Transverse colon (tissue), 4 donors: Measurements from ENCODE around the gene ITGB7. TPM values are rescaled to one million over a fixed set of nuclear protein-coding genes. Genes with fewer than 3 reads are reported as not detected.

Experiments used
- DNase-seq: peaks from one replicate; pipeline ENCODE4 v3.0.0-alpha.2; 2019
- H3K27ac ChIP-seq, 4 donors: fragments of 200-600 bp; sonication (generic); 2 replicates each; pipeline ENCODE4 v1.5.1; 2016 to 2018; ENCODE audit warnings: inconsistent platforms in 4 of 4
- H3K27me3 ChIP-seq: fragments of 200-600 bp; sonication (generic); 2 replicates; pipeline ENCODE4 v1.5.1; 2017; ENCODE audit warnings: inconsistent platforms
- H3K36me3 ChIP-seq, 4 donors: fragments of 200-600 bp; sonication (generic); 2 replicates each; pipeline ENCODE4 v1.5.1; 2017 to 2019; ENCODE audit warnings: inconsistent platforms in 4 of 4
- H3K4me1 ChIP-seq, 4 donors: fragments of 200-600 bp; sonication (generic); 2 replicates each; pipeline ENCODE4 v1.5.1; 2017 to 2020; ENCODE audit warnings: inconsistent platforms in 4 of 4
- H3K4me3 ChIP-seq, 4 donors: fragments of 200-600 bp; sonication (generic); 1 replicate in 1 of 4; 2 replicates in 3 of 4; pipeline versions ENCODE4 v1.5.1 to v1.6.1; 2017 to 2019; ENCODE audit warnings: inconsistent platforms in 4 of 4
- H3K9me3 ChIP-seq, 2 donors: fragments of 200-600 bp; sonication (generic); 2 replicates each; pipeline ENCODE4 v1.5.1; 2017 to 2019; ENCODE audit warnings: inconsistent platforms in 2 of 2
- EP300 ChIP-seq: sonication (generic); formaldehyde crosslinking; IDR thresholded peaks from one replicate; pipeline ENCODE4 v1.6.1; 2017; ENCODE audit warnings: antibody characterized with exemption, low read depth
- POLR2A ChIP-seq: fragments of 450-650 bp; IDR thresholded peaks from one replicate; pipeline ENCODE4 v1.6.1; 2016; ENCODE audit warnings: antibody characterized with exemption, mild to moderate bottlenecking, moderate library complexity
- POLR2AphosphoS5 ChIP-seq, 3 donors: sonication (generic); formaldehyde crosslinking; IDR thresholded peaks; one replicate each; pipeline ENCODE4 v1.6.1; 2016; ENCODE audit warnings: antibody characterized with exemption in 3 of 3
- WGBS, 2 donors: methylation state at CpG; one replicate each; pipeline ENCODE4 v1.1.5; 2018; ENCODE audit warnings: low coverage in 1 of 2; 5-methylcytosine and 5-hydroxymethylcytosine counted together
- in situ Hi-C, 4 donors: fragments of 200-750 bp; cut with MboI; loops; one replicate each; pipeline versions ENCODE4 v1.15.0 to v1.15.1; 2017; ENCODE audit warnings: low sequenced_read_pairs in 3 of 4, low pct_ligation_motif_present in 1 of 4, low pct_unique_long_range_greater_than_20kb in 1 of 4
- intact Hi-C: fragments of 100-400 bp; cut with DNase I; formaldehyde crosslinking; loops from one replicate; pipeline ENCODE4 v1.15.1; 2023; ENCODE audit warnings: low total_unique reads
- total RNA-seq, 4 donors: library from RNA; depleted of rRNA; stranded (reverse); fragments of >200 nt; gene quantifications; one replicate each; pipeline ENCODE4 v1.1.0, GENCODE V29; 2016
- TF ChIP-seq, protein P1 (sequence below), 5 experiments: fragments of 200-600 bp in 3 of 5; fragments of 450-650 bp in 2 of 5; sonication (generic) in 3 of 5; IDR thresholded peaks; 1 replicate in 2 of 5; 2 replicates in 3 of 5; pipeline ENCODE4 v1.5.1; 2016 to 2017; ENCODE audit warnings: antibody characterized with exemption in 5 of 5, inconsistent platforms in 3 of 5, mild to moderate bottlenecking in 2 of 5, moderate library complexity in 1 of 5

Gene ITGB7
- total RNA-seq, 4 donors from 2014 or later = 0.60 to 8.3 (median 2.9) TPM

DNA sequence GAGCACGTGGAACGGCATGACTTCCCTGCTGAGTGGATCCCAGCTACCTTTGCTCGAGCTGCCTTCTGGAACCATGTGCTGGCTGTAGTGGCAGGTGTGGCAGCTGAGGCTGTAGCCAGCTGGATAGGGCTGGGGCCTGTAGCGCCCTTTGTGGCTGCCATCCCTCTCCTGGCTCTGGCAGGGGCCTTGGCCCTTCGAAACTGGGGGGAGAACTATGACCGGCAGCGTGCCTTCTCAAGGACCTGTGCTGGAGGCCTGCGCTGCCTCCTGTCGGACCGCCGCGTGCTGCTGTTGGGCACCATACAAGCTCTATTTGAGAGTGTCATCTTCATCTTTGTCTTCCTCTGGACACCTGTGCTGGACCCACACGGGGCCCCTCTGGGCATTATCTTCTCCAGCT, 46.2 kb upstream of the ITGB7 start:
- Histone ChIP-seq H3K27ac (peak overlapping the region in 3 of 4 donors; percentile 93 to 95 (median 94)), H3K4me1 (peaks cover 15 to 24% (median 24%) of the 10 kb centered on the region in 4 donors), H3K36me3 (peaks cover 0 to 9% (median 0%) of the 10 kb centered on the region in 4 donors), H3K9me3 (no peaks in the 10 kb centered on the region), H3K27me3 (no peaks in the 10 kb centered on the region), H3K4me3 (peak overlapping the region in 1 of 4 donors; percentile 92)
- in situ Hi-C loops = no loop called here
- intact Hi-C loops = no loop called here
- no peak for DNase-seq
- WGBS, 2 donors = 91% methylated on average over 13 of the region's 13 CpGs; no CpG with 5 or more reads in 1 of the 2 donors
- TF ChIP-seq POLR2AphosphoS5 (IDR thresholded peaks at IDR 0.05) (no peak), POLR2A (no peak), EP300 (no peak)
- TF ChIP-seq, protein P1, sequence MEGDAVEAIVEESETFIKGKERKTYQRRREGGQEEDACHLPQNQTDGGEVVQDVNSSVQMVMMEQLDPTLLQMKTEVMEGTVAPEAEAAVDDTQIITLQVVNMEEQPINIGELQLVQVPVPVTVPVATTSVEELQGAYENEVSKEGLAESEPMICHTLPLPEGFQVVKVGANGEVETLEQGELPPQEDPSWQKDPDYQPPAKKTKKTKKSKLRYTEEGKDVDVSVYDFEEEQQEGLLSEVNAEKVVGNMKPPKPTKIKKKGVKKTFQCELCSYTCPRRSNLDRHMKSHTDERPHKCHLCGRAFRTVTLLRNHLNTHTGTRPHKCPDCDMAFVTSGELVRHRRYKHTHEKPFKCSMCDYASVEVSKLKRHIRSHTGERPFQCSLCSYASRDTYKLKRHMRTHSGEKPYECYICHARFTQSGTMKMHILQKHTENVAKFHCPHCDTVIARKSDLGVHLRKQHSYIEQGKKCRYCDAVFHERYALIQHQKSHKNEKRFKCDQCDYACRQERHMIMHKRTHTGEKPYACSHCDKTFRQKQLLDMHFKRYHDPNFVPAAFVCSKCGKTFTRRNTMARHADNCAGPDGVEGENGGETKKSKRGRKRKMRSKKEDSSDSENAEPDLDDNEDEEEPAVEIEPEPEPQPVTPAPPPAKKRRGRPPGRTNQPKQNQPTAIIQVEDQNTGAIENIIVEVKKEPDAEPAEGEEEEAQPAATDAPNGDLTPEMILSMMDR (IDR thresholded peaks at IDR 0.05) = no peak

DNA sequence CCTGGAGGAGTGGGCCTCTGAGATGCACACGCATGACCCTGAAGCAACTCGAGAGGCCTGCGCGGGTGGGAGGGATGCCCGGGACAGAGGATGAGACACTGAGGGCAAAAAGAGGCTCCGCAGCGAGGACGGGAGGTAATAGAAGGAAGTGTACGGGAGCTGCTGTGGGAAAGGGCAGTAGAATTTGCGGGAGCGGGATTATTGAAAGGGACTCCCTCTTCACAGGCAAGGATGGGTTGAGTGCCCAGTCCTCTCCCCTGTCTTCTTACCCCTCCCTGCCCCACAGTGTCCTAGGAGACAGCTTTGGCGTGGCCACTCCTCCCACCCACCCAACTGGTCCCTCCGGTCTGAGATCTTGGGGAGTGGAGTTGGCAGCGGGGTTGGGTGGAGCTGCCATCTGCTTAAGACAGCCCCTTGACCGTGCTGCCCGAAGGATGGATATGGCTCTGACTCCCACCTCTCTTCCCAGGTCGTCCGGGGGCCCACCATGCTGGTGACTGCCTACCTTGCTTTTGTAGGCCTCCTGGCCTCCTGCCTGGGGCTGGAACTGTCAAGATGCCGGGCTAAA, 45.4 kb upstream of the ITGB7 start:
- intact Hi-C loops = no loop called here
- Histone ChIP-seq H3K9me3 (no peaks in the 10 kb centered on the region), H3K36me3 (peaks cover 0 to 9% (median 0%) of the 10 kb centered on the region in 4 donors), H3K27me3 (no peaks in the 10 kb centered on the region), H3K4me3 (peak overlapping the region; percentile 45 to 92 (median 79)), H3K27ac (peak overlapping the region; percentile 93 to 97 (median 94)), H3K4me1 (peaks cover 15 to 24% (median 24%) of the 10 kb centered on the region in 4 donors)
- peak; percentile 62 for DNase-seq
- in situ Hi-C loops = no loop called here
- no peak for TF ChIP-seq POLR2A
- TF ChIP-seq, protein P1 (IDR thresholded peaks at IDR 0.05) = peak in 3 of 5 experiments; percentile 16 to 29 (median 22)
- WGBS, 2 donors = 3 to 4% methylated on average over 5 to 19 of the region's 19 CpGs

DNA sequence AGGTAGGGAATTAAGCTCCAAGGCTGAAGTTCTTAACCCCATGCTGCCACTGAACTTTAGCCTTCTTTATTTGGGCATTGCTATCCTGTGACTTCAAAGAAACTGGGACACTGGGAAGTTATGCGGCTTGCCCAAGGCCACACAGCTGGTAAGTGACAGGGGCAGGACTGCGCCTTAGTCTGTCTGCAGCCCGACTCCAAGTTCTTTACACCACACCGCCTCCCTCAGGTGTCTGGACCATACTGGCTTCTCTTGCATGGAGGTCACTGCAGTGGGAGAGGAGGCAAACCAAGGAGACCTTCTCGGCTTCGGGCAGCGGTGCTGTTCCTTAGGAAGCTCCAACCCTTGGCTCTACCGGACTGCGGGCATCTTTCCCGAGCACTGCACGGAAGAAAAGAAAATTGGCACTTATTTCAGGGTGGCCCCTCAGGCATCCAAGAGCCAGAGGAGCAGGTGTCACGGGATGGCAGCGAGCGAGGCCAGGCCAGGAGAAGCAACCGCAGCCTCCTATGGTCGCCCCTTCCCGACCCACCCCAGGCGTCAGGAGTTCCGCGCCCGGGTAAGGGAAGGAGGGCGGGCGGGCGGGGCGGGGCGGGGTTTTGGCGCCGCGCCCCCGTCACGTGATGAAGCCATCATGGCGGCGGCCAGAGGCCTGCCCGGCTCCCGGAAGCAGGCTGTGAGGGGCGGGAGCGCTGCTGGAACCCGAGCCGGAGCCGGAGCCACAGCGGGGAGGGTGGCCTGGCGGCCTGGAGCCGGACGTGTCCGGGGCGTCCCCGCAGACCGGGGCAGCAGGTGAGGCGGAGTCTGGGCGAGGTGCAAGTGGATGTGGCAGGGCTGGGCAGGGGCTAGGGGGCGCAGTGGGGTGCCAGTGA, 44.7 kb upstream of the ITGB7 start:
- in situ Hi-C loops = no loop called here

DNA sequence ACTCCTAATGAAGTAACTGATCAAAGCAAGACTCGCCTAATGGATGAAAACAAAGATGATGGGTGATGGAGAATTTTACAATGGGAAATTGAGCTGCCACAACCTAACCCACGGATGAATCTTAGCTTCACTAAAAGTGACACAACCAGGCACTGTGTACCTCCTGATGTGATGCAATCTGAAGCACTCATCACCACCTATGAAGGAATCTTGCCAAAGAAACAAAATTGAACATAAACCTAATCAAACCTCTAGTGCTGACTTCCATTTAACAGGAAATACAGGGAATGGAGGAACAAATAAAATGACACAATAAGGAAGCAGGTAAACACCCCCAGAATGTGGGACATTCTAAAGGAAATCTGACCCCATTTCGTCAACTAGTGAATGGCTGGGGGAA, 38.2 kb upstream of the ITGB7 start:
- no peak for DNase-seq
- in situ Hi-C loops (no loop called here), intact Hi-C loops (no loop called here)
- H3K4me1 ChIP-seq = peaks cover 0 to 3% (median 0%) of the 10 kb centered on the region in 4 donors
- peaks cover 14% of the 10 kb centered on the region for H3K27me3 ChIP-seq
- TF ChIP-seq POLR2AphosphoS5 (IDR thresholded peaks at IDR 0.05) (no peak), POLR2A (no peak), EP300 (no peak)
- TF ChIP-seq, protein P1 (IDR thresholded peaks at IDR 0.05) = no peak
- H3K9me3 ChIP-seq = no peaks in the 10 kb centered on the region
- H3K4me3 ChIP-seq = no peak overlapping the region
- no peak overlapping the region for H3K27ac ChIP-seq
- 77 to 92% methylated on average over 3 of the region's 3 CpGs for WGBS, 2 donors
- no peaks in the 10 kb centered on the region for H3K36me3 ChIP-seq

More for the DNA sequence above, 44.7 kb upstream of the ITGB7 start:
- H3K36me3 ChIP-seq = peaks cover 0 to 9% (median 0%) of the 10 kb centered on the region in 4 donors
- peaks cover 15 to 24% (median 24%) of the 10 kb centered on the region in 4 donors for H3K4me1 ChIP-seq
- no peaks in the 10 kb centered on the region for H3K9me3 ChIP-seq
- H3K27me3 ChIP-seq = no peaks in the 10 kb centered on the region
- TF ChIP-seq POLR2A (peak; percentile 63), EP300 (no peak), POLR2AphosphoS5 (IDR thresholded peaks at IDR 0.05) (peak; percentile 62 to 71 (median 67))
- TF ChIP-seq, protein P1 (IDR thresholded peaks at IDR 0.05) = peak in 4 of 5 experiments; percentile 7 to 43 (median 27)
- peak overlapping the region; percentile 93 to 97 (median 94) for H3K27ac ChIP-seq
- peak; percentile 80 for DNase-seq
- peak overlapping the region; percentile 45 to 92 (median 79) for H3K4me3 ChIP-seq
- intact Hi-C loops = loop anchor here (2.0 kb wide), 1 partner anchor 33 kb away; no protein-coding TSS in a partner anchor
- WGBS, 2 donors = 0 to 1% methylated on average over 1 to 40 of the region's 51 CpGs
